ENCODE data around the gene MYOG. TPM values are rescaled to one million over a fixed set of nuclear protein-coding genes. Genes with fewer than 3 reads are reported as not detected.
A peak's percentile ranks its signal among the peaks of the same experiment; 100 is the strongest.

The MYOG gene
- total and polyA plus RNA-seq, 2 experiments from 2014 or later, result not detected

GRCh38 chr1:203076031-203076511 is 9.7 kb downstream of the MYOG start:
- peaks cover 44% of the 10 kb centered on the region for H3K27me3 ChIP-seq (ENCODE audit: insufficient read depth)
- H3K4me1 ChIP-seq (ENCODE audit: insufficient read depth), result peaks cover under 1% of the 10 kb centered on the region
- no peaks in the 10 kb centered on the region for H3F3A ChIP-seq (replicated peaks; ENCODE audit: low read depth)
- H3K36me3 ChIP-seq (ENCODE audit: insufficient read depth), result no peaks in the 10 kb centered on the region
- DNase-seq (ENCODE audit: low spot score) (peak; percentile 71), ATAC-seq (peak; percentile 85)
- peak overlapping the region; percentile 66 for H3K4me3 Mint-ChIP-seq
- peaks cover 12% of the 10 kb centered on the region for H3K4me1 Mint-ChIP-seq
- no peak overlapping the region for H3K27ac Mint-ChIP-seq
- H3K79me2 ChIP-seq (replicated peaks; ENCODE audit: insufficient read depth), result no peaks in the 10 kb centered on the region
- H3K27me3 Mint-ChIP-seq (ENCODE audit: insufficient read depth, low read depth, poor library complexity), result peaks cover 33% of the 10 kb centered on the region
- no peak for TF ChIP-seq ZNF331 (CRISPR knock-in tag; IDR thresholded peaks at IDR 0.05; ENCODE audit: low read depth)
- no peak for TF ChIP-seq CTCF (conservative IDR thresholded peaks at IDR 0.05; ENCODE audit: low read depth in 2 of 2)
- TF ChIP-seq EZH2phosphoT487 (IDR thresholded peaks at IDR 0.05; ENCODE audit: unreplicated experiment), result no peak
- TF ChIP-seq ETS1 (IDR thresholded peaks at IDR 0.05), result no peak
- no peak for TF ChIP-seq STAT1 (IDR thresholded peaks at IDR 0.05; ENCODE audit: unreplicated experiment)
- TF ChIP-seq, protein P1, sequence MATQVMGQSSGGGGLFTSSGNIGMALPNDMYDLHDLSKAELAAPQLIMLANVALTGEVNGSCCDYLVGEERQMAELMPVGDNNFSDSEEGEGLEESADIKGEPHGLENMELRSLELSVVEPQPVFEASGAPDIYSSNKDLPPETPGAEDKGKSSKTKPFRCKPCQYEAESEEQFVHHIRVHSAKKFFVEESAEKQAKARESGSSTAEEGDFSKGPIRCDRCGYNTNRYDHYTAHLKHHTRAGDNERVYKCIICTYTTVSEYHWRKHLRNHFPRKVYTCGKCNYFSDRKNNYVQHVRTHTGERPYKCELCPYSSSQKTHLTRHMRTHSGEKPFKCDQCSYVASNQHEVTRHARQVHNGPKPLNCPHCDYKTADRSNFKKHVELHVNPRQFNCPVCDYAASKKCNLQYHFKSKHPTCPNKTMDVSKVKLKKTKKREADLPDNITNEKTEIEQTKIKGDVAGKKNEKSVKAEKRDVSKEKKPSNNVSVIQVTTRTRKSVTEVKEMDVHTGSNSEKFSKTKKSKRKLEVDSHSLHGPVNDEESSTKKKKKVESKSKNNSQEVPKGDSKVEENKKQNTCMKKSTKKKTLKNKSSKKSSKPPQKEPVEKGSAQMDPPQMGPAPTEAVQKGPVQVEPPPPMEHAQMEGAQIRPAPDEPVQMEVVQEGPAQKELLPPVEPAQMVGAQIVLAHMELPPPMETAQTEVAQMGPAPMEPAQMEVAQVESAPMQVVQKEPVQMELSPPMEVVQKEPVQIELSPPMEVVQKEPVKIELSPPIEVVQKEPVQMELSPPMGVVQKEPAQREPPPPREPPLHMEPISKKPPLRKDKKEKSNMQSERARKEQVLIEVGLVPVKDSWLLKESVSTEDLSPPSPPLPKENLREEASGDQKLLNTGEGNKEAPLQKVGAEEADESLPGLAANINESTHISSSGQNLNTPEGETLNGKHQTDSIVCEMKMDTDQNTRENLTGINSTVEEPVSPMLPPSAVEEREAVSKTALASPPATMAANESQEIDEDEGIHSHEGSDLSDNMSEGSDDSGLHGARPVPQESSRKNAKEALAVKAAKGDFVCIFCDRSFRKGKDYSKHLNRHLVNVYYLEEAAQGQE (IDR thresholded peaks at IDR 0.05; ENCODE audit: unreplicated experiment), result no peak
- TF ChIP-seq EZH2 (IDR thresholded peaks at IDR 0.05; ENCODE audit: low read depth, unreplicated experiment), result peak; percentile 15
- H3K9me3 Mint-ChIP-seq, result no peaks in the 10 kb centered on the region
- no peaks in the 10 kb centered on the region for H3K9me2 ChIP-seq (ENCODE audit: insufficient read depth)
- no peaks in the 10 kb centered on the region; the same call in 2 of the 3 replicates for H3K36me3 Mint-ChIP-seq (ENCODE audit: low read depth)
- H4K20me1 ChIP-seq (replicated peaks; ENCODE audit: insufficient read depth), result no peaks in the 10 kb centered on the region
- H3K4me2 ChIP-seq, result peak overlapping the region; percentile 85
- no peak overlapping the region for H3K27ac ChIP-seq (ENCODE audit: low read depth)
- H3K4me3 ChIP-seq, result peak overlapping the region; percentile 65
- H2AFZ ChIP-seq, result peak overlapping the region; percentile 90; the same call in 1 of the 2 replicates
